ENCODE measurements around the gene VNN1. TPM values are rescaled to one million over a fixed set of nuclear protein-coding genes. Genes with fewer than 3 reads are reported as not detected.

The VNN1 gene, protein sequence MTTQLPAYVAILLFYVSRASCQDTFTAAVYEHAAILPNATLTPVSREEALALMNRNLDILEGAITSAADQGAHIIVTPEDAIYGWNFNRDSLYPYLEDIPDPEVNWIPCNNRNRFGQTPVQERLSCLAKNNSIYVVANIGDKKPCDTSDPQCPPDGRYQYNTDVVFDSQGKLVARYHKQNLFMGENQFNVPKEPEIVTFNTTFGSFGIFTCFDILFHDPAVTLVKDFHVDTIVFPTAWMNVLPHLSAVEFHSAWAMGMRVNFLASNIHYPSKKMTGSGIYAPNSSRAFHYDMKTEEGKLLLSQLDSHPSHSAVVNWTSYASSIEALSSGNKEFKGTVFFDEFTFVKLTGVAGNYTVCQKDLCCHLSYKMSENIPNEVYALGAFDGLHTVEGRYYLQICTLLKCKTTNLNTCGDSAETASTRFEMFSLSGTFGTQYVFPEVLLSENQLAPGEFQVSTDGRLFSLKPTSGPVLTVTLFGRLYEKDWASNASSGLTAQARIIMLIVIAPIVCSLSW
- total RNA-seq (2014; rRNA removed; shearing (Covaris generic)): 0.05 and 0.27 TPM in 2 replicates
- polyA plus RNA-seq (2015; cell fraction: cytosol; rRNA removed): 0.05 TPM in 2 replicates
- 0.45 and 0.64 TPM in 2 replicates for polyA plus RNA-seq (2015; cell fraction: nucleus; rRNA removed)

DNA sequence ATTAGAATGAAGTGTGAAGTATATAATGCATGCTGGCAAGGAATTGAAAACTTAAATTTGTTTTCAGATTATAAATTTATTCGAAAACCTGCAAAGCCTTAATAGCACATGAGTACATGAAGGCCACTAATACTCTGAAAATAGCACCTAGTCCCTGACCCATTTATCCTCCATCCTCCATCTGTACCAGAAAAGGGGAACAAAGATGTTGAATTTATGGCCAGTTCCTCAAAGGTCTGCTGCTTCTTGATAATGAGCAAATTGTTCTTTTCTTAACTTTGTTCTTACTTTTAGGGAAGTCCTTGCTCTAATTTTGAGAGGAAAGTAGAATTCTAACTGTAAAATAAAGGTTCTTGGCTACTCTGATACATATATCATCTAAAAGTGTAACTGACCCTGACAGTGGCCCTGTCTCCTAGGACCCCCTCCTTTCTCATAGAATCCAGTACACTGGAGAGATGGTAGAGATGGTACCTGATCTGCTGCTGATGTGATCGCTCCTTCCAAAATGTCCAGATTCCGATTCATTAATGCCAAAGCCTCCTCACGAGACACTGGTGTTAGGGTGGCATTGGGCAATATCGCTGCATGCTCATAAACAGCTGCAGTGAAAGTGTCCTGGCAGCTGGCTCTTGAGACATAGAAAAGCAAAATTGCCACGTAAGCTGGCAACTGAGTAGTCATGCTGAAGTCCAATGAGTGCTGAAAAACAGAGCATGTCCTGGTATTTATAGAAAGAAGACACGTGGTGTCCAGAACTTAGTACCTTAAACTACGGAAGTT, at the start of gene VNN1:
VNN1 (minus strand) TSS at position 704 of the 783 bp plus-strand sequence; CDS start at position 684, 20 bp downstream.
- no peak for DNase-seq (ENCODE audit: low read depth)

DNA sequence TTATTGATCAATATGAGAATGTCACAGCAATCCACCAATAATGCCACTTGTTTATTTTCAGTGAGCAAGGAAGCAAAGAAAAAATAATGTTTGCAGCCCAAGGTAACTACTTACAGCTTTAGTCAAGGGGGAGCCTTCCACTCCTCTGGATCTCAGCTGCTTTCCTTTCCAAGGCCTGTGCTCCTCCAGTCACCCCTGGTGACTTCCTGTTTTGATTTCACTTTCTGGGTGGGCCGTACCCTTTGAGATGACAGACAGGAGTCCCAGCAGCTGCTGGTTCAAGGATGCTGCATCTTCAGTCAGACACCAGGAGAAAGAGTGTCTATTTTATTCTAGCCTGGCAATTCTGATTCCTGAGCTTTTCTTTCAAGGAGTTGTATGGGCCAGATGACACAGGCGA, 49.4 kb upstream of the VNN1 start:
- DNase-seq (ENCODE audit: low read depth): peak; percentile 22

DNA sequence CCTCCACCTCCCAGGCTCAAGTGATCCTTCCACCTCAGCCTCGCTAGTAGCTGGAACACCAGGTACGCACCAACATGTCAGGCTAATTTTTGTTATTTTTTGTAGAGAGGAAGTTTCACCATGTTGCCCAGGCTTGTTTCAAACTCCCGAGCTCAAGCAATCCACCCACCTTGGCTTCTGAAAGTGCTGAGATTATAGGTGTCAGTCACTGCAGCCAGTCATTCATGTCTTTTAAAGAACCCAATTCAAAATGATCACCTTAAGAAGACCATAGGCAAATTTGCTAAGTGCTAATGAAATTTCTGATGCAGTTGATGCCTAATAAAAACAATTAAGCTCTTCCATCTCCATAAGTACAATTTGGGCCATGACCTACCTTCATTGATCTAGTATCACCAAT, 46.4 kb upstream of the VNN1 start:
- no peak for DNase-seq (ENCODE audit: low read depth)

DNA sequence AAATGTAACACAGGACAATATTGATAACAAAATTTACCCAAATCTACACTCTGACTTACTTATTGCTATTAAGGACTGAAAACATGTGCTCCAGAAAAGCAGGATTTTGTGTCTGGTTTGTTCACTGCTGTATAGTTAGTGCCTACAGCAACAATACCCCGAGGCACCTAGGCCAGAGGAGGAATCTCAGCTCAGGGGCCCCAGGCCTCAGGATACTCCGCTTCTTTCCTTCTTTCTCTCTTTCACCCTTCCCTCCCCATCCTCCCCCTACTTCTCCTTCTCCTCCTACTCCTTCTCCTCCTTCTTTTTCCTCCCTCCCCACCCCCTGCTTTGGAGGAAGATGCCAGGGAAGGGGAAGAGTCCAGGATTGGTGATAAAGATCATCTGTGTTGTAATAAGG, 44.8 kb upstream of the VNN1 start:
- DNase-seq (ENCODE audit: low read depth): no peak

DNA sequence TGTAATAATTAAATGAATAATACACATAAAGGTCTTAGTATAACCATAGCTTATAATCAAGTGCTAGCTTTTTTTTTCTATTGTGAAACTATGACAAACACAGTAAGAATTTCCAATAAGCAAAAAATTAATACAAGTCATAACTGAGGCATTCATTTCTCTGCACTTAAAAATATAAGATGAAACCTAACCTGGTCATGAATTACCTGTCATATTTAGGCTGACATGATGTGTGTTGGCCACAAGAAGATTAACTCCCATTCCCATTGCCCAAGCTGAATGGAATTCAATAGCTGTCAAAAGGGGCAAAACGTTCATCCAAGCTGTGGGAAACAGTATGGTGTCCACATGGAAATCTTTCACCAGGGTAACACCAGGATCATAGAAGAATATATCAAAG, 38.4 kb upstream of the VNN1 start:
- no peak for DNase-seq (ENCODE audit: low read depth)

DNA sequence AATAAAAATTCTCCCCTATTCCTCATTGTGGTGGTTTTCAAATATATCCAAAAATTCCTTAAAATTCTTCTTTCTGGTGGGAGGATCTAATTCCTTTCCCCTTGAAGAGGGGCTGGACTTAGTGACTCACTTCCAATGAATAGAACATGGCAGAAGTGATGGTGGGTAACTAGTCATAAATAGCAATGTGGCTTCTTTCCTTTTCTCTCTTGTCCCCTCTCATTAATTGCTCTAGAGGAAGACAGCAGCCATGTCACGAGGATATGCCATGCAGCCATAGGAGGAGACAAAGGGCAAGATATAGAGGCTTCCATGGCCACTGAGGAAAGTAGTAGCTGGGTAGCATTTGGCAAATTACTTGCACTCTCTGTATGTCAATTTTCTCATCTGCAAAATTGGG, 38.0 kb upstream of the VNN1 start:
- no peak for DNase-seq (ENCODE audit: low read depth)

DNA sequence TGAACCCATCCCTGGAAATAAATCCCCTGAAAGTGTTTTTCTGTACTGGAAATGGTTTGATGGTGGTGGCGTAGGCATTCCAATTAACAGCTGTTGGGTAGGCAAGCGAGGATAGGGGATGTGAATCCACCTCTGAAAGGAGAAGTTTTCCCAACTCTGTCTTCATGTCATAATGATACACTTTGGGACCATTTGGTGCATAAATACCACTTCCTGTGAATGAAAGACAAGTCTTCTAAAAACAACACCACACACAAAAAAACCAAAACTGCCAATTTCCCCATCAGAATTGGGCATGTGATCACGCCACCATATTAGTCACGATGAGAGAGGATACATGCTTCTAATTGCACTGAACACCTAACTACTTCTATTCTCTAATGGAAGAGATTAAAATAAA, 37.5 kb upstream of the VNN1 start:
- DNase-seq (ENCODE audit: low read depth): no peak

DNA sequence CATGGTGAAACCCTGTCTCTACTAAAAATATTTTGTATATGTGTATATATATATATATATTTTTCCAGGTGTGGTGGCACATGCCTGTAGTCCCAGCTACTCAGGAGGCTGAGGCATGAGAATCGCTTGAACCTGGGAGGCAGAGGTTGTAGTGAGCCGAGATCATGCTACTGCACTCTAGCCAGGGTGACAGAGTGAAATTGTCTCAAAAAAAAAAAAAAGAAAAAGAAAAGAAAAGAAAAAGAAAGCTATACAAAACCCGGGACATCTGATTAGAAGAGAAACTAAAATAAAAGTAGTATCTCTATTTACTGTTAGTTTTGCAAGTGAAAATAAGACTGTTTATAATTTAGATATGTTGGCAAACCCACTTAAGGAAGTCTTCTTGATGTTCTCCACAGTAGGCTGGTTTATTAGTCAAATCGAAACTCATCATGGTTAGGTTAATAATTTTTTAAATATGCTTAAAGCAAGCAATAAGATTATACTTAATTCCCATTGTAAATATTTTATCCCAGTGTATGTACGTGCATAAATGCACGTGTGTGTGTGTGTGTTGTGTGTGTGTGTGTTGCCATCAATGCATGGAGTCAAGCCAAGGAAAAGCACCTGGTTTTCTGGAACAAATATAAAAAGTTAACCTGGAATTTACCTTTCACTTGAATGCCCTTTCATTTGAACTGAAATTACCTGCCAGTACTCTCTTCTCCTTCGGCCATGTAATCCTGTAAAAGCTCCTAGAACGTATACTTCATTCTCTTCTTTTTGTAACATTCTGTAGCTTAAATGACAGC, 36.8 kb upstream of the VNN1 start:
- no peak for DNase-seq (ENCODE audit: low read depth)

DNA sequence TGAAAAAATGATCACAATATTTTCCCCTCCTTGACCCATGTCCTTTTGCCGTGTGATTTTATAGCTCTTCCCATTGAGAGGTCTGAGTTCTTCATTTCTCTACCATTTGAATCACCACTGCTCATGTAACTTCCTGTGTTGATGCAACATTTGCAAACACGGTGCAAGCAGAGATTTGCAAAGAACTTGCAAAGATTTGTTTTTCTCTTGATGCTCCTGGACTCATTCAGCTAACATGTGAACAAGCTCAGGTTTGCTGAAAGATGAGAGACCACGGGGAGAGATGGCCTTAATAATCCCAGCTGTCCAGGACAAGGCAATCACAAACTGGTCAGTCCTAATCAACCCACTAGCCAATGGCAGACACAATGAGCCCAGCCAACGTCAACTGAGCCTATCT, 35.3 kb upstream of the VNN1 start:
- DNase-seq (ENCODE audit: low read depth): peak; percentile 15

DNA sequence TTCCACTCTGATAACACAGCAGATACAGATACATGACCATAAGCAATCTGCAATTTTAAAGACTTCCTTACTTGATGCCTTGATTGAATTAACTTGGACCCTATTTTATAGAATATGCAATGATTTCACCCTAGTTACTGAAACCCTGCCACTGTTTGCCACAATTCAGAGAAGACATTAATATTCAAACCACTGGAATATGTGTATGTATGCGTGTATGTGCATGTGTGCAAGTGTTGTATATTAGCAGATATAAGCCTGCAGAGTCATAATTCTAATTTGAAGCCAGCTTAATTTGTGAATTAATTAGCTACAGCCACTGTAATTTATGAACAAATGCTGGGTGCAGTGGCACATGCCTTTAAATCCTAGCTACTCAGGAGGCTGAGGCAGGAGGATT, 34.6 kb upstream of the VNN1 start:
- no peak for DNase-seq (ENCODE audit: low read depth)

DNA sequence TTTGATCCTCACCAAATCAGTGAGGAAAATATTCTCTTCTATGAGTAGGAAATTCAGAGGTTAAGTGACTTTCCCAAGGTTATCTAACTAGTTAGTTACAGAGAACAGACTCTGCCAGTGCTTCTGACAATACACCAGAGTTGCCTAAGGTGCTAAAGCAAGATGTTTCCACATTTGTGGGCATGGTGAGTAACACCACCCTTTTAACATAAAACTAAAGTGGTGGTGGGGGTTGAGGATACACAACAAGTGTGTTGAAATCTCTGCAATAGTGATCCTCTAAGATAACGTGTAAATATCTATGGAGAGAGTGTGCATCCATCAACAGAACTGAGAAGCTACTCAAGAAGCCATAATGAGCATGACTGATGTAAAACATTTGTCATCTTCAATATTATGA, 32.2 kb upstream of the VNN1 start:
- DNase-seq (ENCODE audit: low read depth): no peak

DNA sequence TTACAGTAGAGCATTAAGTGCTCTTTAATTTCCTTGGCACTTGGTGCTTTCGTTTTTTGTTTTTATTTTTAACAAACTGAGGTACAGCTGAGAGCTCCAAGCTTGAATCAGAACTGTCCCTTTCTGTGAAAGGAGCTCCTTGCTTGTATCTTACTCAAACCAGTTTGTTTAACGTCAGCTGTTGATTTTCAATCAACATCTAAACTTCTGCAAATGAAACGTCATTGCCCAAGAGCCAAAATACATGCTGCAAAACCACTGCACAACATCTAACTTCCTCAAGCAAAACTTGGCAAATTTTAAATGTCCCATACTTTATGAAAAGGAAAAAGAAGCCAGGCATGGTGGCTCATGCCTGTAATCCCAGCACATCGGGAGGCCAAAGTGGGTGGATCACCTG, 28.6 kb upstream of the VNN1 start:
- DNase-seq (ENCODE audit: low read depth): no peak

DNA sequence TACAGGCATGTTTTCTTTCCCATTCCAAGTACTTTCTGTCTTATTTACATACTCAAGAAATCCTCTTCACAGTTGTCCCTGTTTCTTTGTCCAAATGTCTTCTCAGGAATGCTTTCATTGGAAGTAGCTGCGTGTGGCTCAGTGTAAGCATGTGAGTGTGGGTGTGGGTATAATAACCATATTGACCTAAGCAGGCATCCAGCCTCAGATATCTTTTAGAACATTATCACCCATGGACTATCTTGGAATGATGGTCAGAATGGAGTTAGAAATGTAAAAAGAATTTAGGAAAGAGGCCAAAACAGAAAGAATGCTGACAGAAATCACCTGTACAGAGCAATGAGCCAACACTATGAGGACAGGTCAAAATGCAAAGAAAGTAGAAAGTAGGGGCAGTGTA, 27.4 kb upstream of the VNN1 start:
- DNase-seq (ENCODE audit: low read depth): no peak

DNA sequence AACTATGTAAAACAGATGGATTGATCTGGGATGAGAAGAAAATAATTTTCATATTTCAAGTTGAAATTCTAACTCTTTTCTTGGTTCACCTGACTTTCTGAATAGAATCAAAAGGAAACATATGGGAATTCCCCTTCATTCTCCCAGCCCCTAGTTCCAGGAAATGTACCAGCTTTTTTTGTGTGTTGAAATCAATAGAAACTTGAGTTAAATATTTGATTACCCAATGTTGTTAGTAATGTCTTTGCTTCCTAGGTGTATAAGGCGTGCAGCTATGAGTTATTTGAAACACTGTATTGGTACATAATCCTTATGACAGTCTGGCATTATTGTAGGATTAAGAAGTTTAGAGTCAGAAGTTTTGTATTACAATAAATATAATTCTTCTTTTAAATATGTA, 22.4 kb upstream of the VNN1 start:
- no peak for DNase-seq (ENCODE audit: low read depth)

DNA sequence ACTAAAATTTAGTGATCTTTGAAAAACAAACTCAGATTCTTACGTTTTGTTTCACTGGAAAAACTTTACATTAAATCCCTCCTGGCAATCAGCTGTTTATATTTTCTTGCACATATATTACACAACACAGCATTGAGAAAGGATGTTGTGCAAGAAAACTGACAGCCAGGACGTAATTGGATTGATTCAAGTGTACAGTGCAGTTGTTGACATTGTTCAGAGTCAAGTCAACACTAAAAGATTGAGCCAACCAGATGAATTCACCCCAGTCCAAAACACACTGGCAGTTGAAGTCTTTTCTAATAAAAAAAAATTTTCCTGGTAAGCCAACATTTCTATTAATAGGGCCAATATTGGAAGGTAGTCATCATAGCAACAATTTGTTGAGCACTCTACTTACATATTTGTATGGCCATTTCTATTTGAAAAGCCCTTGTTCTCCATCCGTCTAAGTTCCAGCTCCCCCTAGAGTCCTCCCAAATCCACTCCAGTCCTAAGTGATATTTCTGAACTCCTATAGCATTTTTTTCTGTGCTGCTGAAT, 20.9 kb upstream of the VNN1 start:
- DNase-seq (ENCODE audit: low read depth): peak; percentile 2

DNA sequence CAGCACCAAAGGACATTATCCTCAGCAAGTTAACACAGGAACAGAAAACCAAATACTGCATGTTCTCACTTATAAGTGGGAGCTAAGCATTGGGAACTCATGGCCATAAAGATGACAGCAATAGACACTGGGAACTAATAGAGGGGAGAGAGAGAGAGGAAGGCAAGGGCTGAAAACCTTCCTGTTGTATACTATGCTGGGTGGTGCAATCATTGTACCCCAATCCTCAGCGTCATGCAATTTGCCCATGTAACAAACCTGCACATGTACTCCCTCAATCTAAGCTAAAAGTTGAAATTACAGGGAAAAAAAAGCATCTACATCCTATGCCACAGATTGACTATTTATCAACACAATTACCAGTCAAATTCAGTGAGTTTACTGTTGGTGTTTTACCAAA, 20.0 kb upstream of the VNN1 start:
- no peak for DNase-seq (ENCODE audit: low read depth)

DNA sequence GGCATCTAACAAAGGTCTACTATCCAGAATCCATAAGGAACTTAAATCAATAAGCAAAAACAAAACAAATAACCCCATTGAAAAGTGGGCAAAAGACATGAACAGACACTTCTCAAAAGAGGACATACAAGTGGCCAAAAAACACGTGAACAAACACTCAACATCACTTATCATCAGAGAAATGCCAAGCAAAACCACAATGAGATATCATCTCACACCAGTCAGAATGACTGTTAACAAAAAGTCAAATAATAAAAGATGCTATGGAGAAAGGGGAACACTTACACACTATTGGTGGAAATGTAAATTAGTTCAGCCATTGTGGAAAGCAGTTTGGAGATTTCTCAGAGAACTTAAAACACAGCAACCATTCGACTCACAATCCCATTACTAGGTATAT, 19.4 kb upstream of the VNN1 start:
- DNase-seq (ENCODE audit: low read depth): no peak

DNA sequence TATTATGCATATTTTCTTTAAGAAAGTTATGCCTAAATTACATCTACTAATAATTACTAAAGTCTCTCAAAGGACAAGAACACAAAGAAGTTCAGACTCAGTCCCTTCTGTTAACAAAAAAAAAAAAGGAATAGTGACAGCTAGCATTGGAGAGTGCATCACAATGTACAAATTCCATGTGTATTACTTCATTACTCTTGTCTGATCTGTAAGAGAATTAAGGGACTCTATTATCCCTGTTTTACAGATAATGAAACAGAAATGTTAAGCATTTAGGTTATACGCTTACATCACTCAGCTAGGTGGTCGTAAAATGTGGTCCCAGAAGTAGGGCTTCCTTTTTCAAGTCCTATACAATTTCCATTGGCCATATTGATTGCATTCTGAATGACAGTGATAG, 17.2 kb upstream of the VNN1 start:
- no peak for DNase-seq (ENCODE audit: low read depth)

DNA sequence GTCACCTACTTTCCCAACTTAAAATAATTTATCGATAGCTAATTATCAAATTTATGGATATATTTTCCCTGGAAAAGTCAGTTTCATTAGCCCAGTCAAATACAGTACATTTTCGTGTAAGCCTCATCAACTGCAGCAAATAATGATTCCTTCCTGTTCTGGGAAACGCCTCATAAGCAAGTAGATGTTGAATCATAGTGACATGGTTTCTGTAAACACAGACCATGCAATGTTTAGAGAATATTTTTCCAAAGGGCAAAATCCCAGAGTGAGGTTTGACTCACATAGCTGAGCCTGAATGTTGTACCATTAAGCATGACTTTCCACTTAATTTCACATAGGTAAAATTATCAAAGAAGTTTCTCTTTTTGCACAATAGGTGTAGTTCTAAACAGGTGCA, 16.7 kb upstream of the VNN1 start:
- DNase-seq (ENCODE audit: low read depth): peak; percentile 57

DNA sequence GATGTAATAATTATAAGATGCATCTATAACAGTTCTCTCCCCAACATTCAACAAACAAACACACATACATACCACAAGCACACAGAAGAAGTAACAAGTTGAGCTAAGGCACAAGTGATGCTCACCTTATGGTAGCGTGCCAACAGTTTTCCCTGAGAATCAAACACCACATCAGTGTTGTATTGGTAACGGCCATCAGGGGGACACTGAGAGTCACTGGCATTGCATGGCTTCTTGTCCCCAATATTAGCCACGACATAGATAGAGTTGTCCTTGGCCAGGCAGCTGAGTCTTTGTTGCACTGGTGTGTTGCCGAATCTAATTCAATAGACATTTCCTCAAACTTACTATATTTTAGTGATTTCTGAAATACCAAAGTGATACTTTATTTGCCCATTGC, 14.8 kb upstream of the VNN1 start:
- DNase-seq (ENCODE audit: low read depth): no peak

DNA sequence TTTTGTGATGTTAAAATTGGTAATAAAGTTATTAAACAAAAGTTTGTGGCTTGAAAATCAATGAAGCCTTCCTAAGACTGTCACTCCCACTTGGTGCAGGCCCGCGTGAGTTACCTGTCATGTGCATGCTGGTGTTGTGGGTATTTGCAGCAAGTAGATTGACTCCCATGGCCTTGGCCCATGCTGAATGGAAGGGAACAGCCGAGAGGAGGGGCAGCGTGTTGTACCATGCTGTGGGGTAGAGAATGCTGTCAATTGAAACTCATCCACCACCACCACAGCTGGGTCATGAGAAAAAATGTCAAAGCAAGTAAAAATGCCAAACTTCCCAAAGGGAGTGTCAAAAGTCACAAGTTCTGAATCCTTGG, 12.7 kb upstream of the VNN1 start:
- no peak for DNase-seq (ENCODE audit: low read depth)

Data from HT1080 (cell line).